HUES64 (cell line): Measurements from ENCODE around the gene ST6GALNAC3.

Experiments used
- H3K27ac ChIP-seq: 2 replicates; pipeline ENCODE4 v1.7.0; 2013; ENCODE audit warnings: low read depth, low read length, inconsistent platforms
- H3K27me3 ChIP-seq: 2 replicates; pipeline ENCODE4 v1.6.1; 2013; ENCODE audit warnings: mild to moderate bottlenecking, low read length; ENCODE audit not compliant: insufficient read depth
- H3K36me3 ChIP-seq: 2 replicates; pipeline ENCODE4 v1.6.1; 2013; ENCODE audit warnings: mild to moderate bottlenecking, low read length; ENCODE audit not compliant: insufficient read depth
- H3K4me1 ChIP-seq: 2 replicates; pipeline ENCODE4 v1.6.1; 2013; ENCODE audit warnings: mild to moderate bottlenecking, low read length, moderate library complexity; ENCODE audit not compliant: insufficient read depth
- H3K4me3 ChIP-seq: 2 replicates; pipeline ENCODE4 v1.5.1; 2013; ENCODE audit warnings: mild to moderate bottlenecking, low read length, moderate library complexity
- H3K9ac ChIP-seq: 2 replicates; pipeline ENCODE4 v1.6.1; 2013; ENCODE audit warnings: mild to moderate bottlenecking, low read depth, low read length
- H3K9me3 ChIP-seq: 2 replicates; pipeline ENCODE4 v1.6.1; 2013; ENCODE audit warnings: low read depth, low read length; ENCODE audit not compliant: insufficient read depth
- WGBS: fragments of 150-250, 120-280 bp; methylation state at CpG from one replicate; pipeline ENCODE4 v1.1.7; 2013; ENCODE audit warnings: missing lambda C conversion rate; 5-methylcytosine and 5-hydroxymethylcytosine counted together

ST6GALNAC3 gene

DNA sequence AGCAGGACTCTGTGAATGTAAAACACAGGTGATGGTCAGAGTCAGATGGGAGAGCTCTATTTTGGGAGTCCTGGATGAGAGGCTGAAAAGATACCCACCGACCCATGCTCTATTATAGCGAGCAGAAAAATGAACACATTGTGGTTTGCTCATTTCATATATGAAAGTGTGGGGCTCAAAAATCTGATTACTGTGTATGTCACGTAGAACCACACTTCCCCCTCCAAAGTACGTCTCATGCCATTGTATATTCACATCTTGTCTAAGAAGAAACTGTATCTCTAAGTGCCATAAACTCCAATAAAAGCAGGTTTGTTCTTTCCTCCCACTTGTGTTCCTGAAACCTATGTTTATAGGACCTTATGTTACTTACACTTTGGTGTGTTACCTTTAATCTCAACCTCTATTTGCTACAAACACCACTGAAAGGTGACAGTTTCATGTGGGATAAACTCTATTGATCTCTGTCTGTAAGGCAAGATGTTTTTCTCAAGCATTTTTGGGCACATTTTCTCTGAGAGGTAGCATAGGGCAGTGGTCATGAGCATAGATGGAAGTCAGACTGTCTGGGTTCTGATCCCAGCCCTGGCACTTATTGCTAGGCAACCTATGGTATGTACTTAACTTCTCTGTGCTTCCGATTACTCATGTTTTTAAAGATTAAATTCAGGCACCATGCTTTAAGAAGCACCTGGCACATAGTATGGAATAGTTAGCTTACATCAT, 214.4 kb downstream of the ST6GALNAC3 start:
- WGBS = 94% methylated on average over 5 of the region's 5 CpGs
- Histone ChIP-seq H3K4me1 (peaks cover 33% of the 10 kb centered on the region), H3K27me3 (no peaks in the 10 kb centered on the region), H3K27ac (no peak overlapping the region), H3K4me3 (no peak overlapping the region), H3K9me3 (no peaks in the 10 kb centered on the region), H3K36me3 (no peaks in the 10 kb centered on the region), H3K9ac (no peak overlapping the region)

- Histone ChIP-seq H3K27me3 (no peaks in the 10 kb centered on the region), H3K9ac (no peak overlapping the region), H3K4me1 (peaks cover 39% of the 10 kb centered on the region), H3K9me3 (no peaks in the 10 kb centered on the region), H3K4me3 (no peak overlapping the region), H3K27ac (no peak overlapping the region), H3K36me3 (no peaks in the 10 kb centered on the region)
- WGBS = 89% methylated on average over 2 of the region's 2 CpGs
Observed at GRCh38 chr1:76289692-76290091, 215.1 kb downstream of the ST6GALNAC3 start.

GRCh38 chr1:76290271-76290670, 215.7 kb downstream of the ST6GALNAC3 start:
- H3K9ac ChIP-seq = no peak overlapping the region
- H3K27me3 ChIP-seq = no peaks in the 10 kb centered on the region
- no peaks in the 10 kb centered on the region for H3K9me3 ChIP-seq
- H3K4me3 ChIP-seq = no peak overlapping the region
- peaks cover 40% of the 10 kb centered on the region for H3K4me1 ChIP-seq
- WGBS = 94% methylated on average over 2 of the region's 2 CpGs
- no peaks in the 10 kb centered on the region for H3K36me3 ChIP-seq
- no peak overlapping the region for H3K27ac ChIP-seq

DNA sequence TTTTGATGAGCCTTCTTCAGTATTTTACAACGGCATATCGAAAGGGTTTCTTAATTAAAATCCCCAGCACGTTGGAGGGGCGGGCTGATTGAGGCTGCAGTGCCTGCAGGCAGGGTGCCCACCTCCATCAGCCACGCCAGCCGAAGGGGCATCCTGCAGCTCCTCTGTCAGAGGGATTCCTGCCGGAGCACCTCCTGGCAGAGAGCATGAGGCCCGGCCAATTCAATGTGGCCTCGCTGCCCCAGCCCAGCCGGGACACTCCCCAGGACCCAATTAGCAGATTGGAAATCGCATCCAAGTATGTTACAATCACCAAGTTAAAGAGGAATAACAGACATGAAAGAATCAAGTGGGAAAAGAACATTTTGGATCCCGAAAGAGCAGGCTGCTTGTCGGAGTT, 216.6 kb downstream of the ST6GALNAC3 start:
- Histone ChIP-seq H3K4me3 (no peak overlapping the region), H3K4me1 (peaks cover 50% of the 10 kb centered on the region), H3K9ac (no peak overlapping the region), H3K9me3 (no peaks in the 10 kb centered on the region), H3K27ac (no peak overlapping the region), H3K36me3 (no peaks in the 10 kb centered on the region), H3K27me3 (no peaks in the 10 kb centered on the region)
- 90% methylated on average over 13 of the region's 13 CpGs for WGBS

DNA sequence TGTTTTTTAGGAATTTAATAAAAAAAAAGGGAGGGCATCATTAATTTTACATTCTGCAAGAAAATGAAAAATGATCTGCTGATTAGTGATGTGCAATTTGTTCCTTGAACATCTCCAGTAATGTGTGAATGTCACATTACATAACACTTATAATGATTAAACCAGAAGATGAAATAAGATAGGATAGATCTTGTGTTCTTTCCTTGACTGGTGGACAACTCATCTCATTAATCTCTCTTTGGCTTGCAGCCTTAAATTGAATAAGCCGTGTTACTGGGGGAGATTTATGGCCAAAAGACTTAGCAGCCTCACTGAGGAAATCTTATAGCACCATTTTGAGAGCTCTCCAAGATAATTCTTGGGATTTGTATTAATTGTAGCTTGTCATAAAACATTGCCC, 217.2 kb downstream of the ST6GALNAC3 start:
- WGBS = 100% methylated on average over 1 of the region's 1 CpG
- H3K27ac ChIP-seq = no peak overlapping the region

GRCh38 chr1:76292418-76293184, 218.1 kb downstream of the ST6GALNAC3 start:
- no peaks in the 10 kb centered on the region for H3K27me3 ChIP-seq
- H3K9me3 ChIP-seq = no peaks in the 10 kb centered on the region
- WGBS = 94% methylated on average over 2 of the region's 2 CpGs
- H3K4me3 ChIP-seq = no peak overlapping the region
- H3K36me3 ChIP-seq = no peaks in the 10 kb centered on the region
- peaks cover 53% of the 10 kb centered on the region for H3K4me1 ChIP-seq
- no peak overlapping the region for H3K27ac ChIP-seq
- no peak overlapping the region for H3K9ac ChIP-seq

More for the DNA sequence above, 217.2 kb downstream of the ST6GALNAC3 start:
- no peak overlapping the region for H3K9ac ChIP-seq
- no peaks in the 10 kb centered on the region for H3K36me3 ChIP-seq
- no peaks in the 10 kb centered on the region for H3K9me3 ChIP-seq
- H3K4me1 ChIP-seq = peaks cover 53% of the 10 kb centered on the region
- H3K27me3 ChIP-seq = no peaks in the 10 kb centered on the region
- H3K4me3 ChIP-seq = no peak overlapping the region

DNA sequence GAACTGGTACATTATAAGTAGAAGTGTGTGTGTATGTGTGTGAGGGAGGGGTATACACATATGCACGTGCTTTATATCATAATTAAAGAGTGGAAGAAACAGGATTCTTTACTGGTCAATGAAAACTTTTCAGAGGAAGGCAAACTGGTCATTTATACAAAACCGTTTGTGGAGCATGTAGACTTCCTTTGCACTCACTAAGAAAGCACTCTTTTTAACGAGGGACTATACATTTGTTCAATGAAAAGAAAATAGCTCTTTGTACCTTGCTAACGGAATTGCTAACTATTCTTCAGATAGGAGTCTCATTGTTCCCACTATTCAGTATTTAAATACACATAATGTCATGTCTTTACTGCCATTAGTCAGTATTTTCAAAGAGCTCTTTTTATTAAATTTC, 219.3 kb downstream of the ST6GALNAC3 start:
- H3K4me3 ChIP-seq = no peak overlapping the region
- peaks cover 62% of the 10 kb centered on the region for H3K4me1 ChIP-seq
- no peak overlapping the region for H3K27ac ChIP-seq
- WGBS = 80% methylated on average over 4 of the region's 4 CpGs
- H3K36me3 ChIP-seq = no peaks in the 10 kb centered on the region
- no peaks in the 10 kb centered on the region for H3K27me3 ChIP-seq
- H3K9ac ChIP-seq = no peak overlapping the region
- no peaks in the 10 kb centered on the region for H3K9me3 ChIP-seq

DNA sequence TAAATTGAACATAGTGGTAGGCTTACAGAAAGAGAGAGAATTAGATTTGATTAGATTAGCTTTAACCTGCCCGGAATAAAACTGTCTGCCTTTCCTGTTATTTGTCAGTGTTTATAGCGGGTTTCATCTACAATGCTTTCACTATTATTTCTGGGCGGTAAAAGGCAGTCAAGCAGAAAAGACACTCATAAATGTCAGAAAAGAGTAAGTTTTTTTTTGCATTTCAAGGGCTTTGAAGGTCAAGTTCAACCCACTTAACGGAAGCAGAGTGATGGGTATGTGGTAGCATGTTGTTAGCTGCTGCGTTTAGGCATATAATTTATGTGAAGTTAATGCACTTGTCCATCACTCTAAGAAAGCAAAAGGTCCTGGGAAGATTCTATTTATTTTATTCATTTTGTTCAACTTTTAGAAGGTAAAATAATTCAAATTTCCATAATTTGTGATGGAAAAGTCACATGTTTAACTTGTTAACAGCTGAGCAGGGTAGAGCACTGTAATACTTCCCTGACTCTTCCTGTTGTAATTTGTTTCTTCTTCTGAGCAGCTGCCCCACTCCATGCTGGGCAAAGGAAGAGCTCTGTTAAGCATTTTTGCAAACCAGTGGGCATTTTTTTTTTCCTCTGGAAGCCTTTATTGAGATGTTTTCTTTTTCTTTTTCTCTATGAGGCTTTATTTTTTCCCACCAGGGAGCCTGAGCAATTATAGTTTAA, 220.1 kb downstream of the ST6GALNAC3 start:
- Histone ChIP-seq H3K9ac (no peak overlapping the region), H3K27ac (no peak overlapping the region), H3K9me3 (no peaks in the 10 kb centered on the region), H3K4me3 (no peak overlapping the region), H3K4me1 (peaks cover 61% of the 10 kb centered on the region), H3K36me3 (no peaks in the 10 kb centered on the region), H3K27me3 (no peaks in the 10 kb centered on the region)
- 91% methylated on average over 5 of the region's 5 CpGs for WGBS

DNA sequence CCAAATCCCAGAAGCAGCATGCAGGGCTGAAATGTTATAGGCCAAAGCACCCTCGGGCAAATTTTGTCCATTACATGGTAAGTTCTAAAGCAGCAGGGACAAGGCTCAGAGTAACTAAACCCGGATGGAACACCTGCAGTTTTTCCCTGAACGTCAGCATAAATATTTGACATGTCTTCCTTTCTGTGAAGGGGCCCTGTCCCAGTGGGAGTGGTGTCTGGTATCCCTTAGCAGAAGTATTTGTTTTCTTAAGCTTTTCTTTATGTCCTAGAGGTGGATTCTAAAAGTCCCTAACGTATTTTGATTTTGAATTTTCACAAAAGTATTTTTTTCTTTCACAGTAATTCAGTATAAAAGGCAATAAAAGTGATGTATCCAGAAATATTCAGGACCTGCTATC, 223.9 kb downstream of the ST6GALNAC3 start:
- H3K27ac ChIP-seq = no peak overlapping the region
- no peaks in the 10 kb centered on the region for H3K27me3 ChIP-seq
- no peak overlapping the region for H3K9ac ChIP-seq
- WGBS = 69% methylated on average over 3 of the region's 4 CpGs
- no peak overlapping the region for H3K4me3 ChIP-seq
- no peaks in the 10 kb centered on the region for H3K36me3 ChIP-seq
- H3K9me3 ChIP-seq = no peaks in the 10 kb centered on the region
- H3K4me1 ChIP-seq = peaks cover 51% of the 10 kb centered on the region

- Histone ChIP-seq H3K9ac (no peak overlapping the region), H3K27me3 (no peaks in the 10 kb centered on the region), H3K4me1 (peaks cover 47% of the 10 kb centered on the region), H3K4me3 (no peak overlapping the region), H3K27ac (no peak overlapping the region), H3K36me3 (no peaks in the 10 kb centered on the region), H3K9me3 (no peaks in the 10 kb centered on the region)
- WGBS = 90% methylated on average over 3 of the region's 3 CpGs
Observed at GRCh38 chr1:76299036-76299435, 224.5 kb downstream of the ST6GALNAC3 start.

GRCh38 chr1:76300556-76300955, 226.0 kb downstream of the ST6GALNAC3 start:
- WGBS = 86% methylated on average over 3 of the region's 3 CpGs
- H3K9ac ChIP-seq = no peak overlapping the region
- no peak overlapping the region for H3K27ac ChIP-seq
- H3K9me3 ChIP-seq = no peaks in the 10 kb centered on the region
- H3K4me3 ChIP-seq = no peak overlapping the region
- H3K27me3 ChIP-seq = no peaks in the 10 kb centered on the region
- H3K4me1 ChIP-seq = peaks cover 33% of the 10 kb centered on the region
- no peaks in the 10 kb centered on the region for H3K36me3 ChIP-seq
